ENCODE measurements around the gene ZSCAN5A.
"Not testable (repeated sequence)": the region's sequence is repeated elsewhere in the genome, so short reads cannot be mapped to it uniquely, and the experiment has no call there.

Gene ZSCAN5A

GRCh38 chr19:56312787-56313657 lies 1.6 kb downstream of the ZSCAN5A start:
- DNase-seq: no peak

- DNase-seq: no peak
Measured at GRCh38 chr19:56312342-56312741, 2.3 kb downstream of the ZSCAN5A start.

GRCh38 chr19:56310462-56310861 lies 4.2 kb downstream of the ZSCAN5A start:
- DNase-seq: no peak

GRCh38 chr19:56309511-56310185 lies 5.0 kb downstream of the ZSCAN5A start:
- DNase-seq: peak; percentile 49

- no peak for DNase-seq
Measured at GRCh38 chr19:56308792-56309191, 5.8 kb downstream of the ZSCAN5A start.

- DNase-seq: not testable (repeated sequence)
Measured at GRCh38 chr19:56307062-56307461, 7.6 kb downstream of the ZSCAN5A start.

GRCh38 chr19:56306016-56306415 lies 8.6 kb downstream of the ZSCAN5A start:
- no peak for DNase-seq

- no peak for DNase-seq
Measured at GRCh38 chr19:56304243-56304642, 10.4 kb downstream of the ZSCAN5A start.

GRCh38 chr19:56301886-56302620 lies 12.6 kb downstream of the ZSCAN5A start:
- DNase-seq: no peak

- DNase-seq: no peak
Measured at GRCh38 chr19:56301155-56301554, 13.5 kb downstream of the ZSCAN5A start.

GRCh38 chr19:56299688-56300087 lies 15.0 kb downstream of the ZSCAN5A start:
- no peak for DNase-seq

GRCh38 chr19:56297010-56297409 lies 17.6 kb downstream of the ZSCAN5A start:
- DNase-seq: no peak

GRCh38 chr19:56295531-56296455 lies 18.8 kb downstream of the ZSCAN5A start:
- no peak for DNase-seq

- no peak for DNase-seq
Measured at GRCh38 chr19:56294549-56294948, 20.1 kb downstream of the ZSCAN5A start.

GRCh38 chr19:56291867-56292266 lies 22.8 kb downstream of the ZSCAN5A start:
- DNase-seq: no peak

GRCh38 chr19:56290104-56290503 lies 24.5 kb downstream of the ZSCAN5A start:
- DNase-seq: no peak

GRCh38 chr19:56284746-56285145 lies 29.9 kb downstream of the ZSCAN5A start:
- DNase-seq: no peak

GRCh38 chr19:56282809-56283208 lies 31.8 kb downstream of the ZSCAN5A start:
- DNase-seq: no peak

- peak; percentile 14 for DNase-seq
Measured at GRCh38 chr19:56273563-56274117, 41.0 kb downstream of the ZSCAN5A start.

GRCh38 chr19:56272161-56272798 lies 42.4 kb downstream of the ZSCAN5A start, which contains the start of gene EDDM13:
Gene EDDM13, plus strand, starts transcription at chr19:56272748. Its CDS starts 87 bp downstream, at chr19:56272835.
- DNase-seq: no peak

- no peak for DNase-seq
Measured at GRCh38 chr19:56271151-56271550, 43.5 kb downstream of the ZSCAN5A start.
